PC-9 (cell line): ENCODE data around the gene KLF12.

Experiments
- EZH2 ChIP-seq: fragments of 200-600 bp; sonication (generic); IDR thresholded peaks from 2 replicates; pipeline ENCODE4 v1.8.0; 2017; ENCODE audit warnings: antibody characterized with exemption, low read depth
- TF ChIP-seq, protein P1 (sequence below): fragments of 200-600 bp; sonication (generic); conservative IDR thresholded peaks from 2 replicates; pipeline ENCODE4 v1.6.1; 2017; ENCODE audit warnings: mixed run types, antibody characterized with exemption, mild to moderate bottlenecking, moderate library complexity

DNA sequence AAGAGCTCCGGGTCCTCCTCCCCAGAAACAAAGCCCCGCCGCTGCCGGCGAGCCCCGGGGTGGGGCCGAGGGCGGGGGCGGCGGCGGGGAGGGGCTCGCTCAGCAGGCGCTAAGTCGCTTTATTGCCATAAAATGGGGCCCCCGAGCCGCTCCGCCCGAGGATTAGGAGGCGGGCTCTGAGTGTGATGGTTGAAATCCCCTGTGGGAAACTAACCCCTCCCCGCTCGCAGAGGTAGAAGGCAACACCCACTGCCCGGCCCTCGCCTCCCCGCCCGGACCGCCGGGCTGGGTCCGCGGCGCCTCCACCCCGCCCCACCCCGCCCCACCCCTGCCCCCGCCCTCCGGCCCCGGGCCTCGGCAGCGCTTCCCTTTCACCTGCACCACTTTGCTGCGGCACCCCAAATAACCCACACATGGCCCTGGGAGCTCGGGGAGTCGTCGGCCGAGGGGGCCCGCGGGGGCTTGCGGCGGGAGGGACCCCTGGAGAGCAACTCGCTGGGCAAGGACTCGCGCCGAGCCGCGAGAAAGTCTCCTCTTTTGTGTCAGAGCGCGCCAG lies at the start of gene KLF12:
- TF ChIP-seq, protein P1, sequence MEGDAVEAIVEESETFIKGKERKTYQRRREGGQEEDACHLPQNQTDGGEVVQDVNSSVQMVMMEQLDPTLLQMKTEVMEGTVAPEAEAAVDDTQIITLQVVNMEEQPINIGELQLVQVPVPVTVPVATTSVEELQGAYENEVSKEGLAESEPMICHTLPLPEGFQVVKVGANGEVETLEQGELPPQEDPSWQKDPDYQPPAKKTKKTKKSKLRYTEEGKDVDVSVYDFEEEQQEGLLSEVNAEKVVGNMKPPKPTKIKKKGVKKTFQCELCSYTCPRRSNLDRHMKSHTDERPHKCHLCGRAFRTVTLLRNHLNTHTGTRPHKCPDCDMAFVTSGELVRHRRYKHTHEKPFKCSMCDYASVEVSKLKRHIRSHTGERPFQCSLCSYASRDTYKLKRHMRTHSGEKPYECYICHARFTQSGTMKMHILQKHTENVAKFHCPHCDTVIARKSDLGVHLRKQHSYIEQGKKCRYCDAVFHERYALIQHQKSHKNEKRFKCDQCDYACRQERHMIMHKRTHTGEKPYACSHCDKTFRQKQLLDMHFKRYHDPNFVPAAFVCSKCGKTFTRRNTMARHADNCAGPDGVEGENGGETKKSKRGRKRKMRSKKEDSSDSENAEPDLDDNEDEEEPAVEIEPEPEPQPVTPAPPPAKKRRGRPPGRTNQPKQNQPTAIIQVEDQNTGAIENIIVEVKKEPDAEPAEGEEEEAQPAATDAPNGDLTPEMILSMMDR = no peak
- no peak for TF ChIP-seq EZH2
